T-helper 1 cell treated with Interleukin-12 subunit alpha and Interleukin-12 subunit beta and Interleukin-4 antibody, amounts not matched to agents 30 ng/mL and 1 ng/mL, for 36 hours (primary cell): Measurements from ENCODE around the gene TBL1X. TPM values are rescaled to one million over a fixed set of nuclear protein-coding genes. Genes with fewer than 3 reads are reported as not detected.
"Not testable (repeated sequence)": the region's sequence is repeated elsewhere in the genome, so short reads cannot be mapped to it uniquely, and the experiment has no call there.

Experiments
- intact Hi-C: fragments of 100-400 bp; cut with micrococcal nuclease; formaldehyde crosslinking; loops from one replicate; pipeline ENCODE4 v1.15.1; 2024
- total RNA-seq: library from RNA; stranded (reverse); gene quantifications from 2 replicates; pipeline ENCODE4 v1.2.3, GENCODE V29; 2022

TBL1X gene
- total RNA-seq, 1 donor from 2014 or later, result 34.8 TPM

- intact Hi-C loops, result no loop called here
Observed at GRCh38 chrX:9458516-9459078, 6.3 kb upstream of the TBL1X start.

- intact Hi-C loops, result no loop called here
Observed at GRCh38 chrX:9459186-9459748, 5.6 kb upstream of the TBL1X start.

- intact Hi-C loops, result loop anchor here (5.0 kb wide), 1 partner anchor 636 kb away; no protein-coding TSS in a partner anchor
Observed at GRCh38 chrX:9461087-9461486, 3.8 kb upstream of the TBL1X start.

GRCh38 chrX:9462456-9462855 is 2.4 kb upstream of the TBL1X start:
- intact Hi-C loops, result loop anchor here (2.0 to 5.0 kb wide), 3 partner anchors 68 to 635 kb away; no protein-coding TSS in a partner anchor

- intact Hi-C loops, result loop anchor here (1.0 to 5.0 kb wide), 6 partner anchors 102 to 1647 kb away; partner anchors contain the start of gene HCCS
Observed at GRCh38 chrX:9465380-9466123, 694 bp downstream of the TBL1X start.

- intact Hi-C loops, result loop anchor here (1.0 to 5.0 kb wide), 5 partner anchors 101 to 1646 kb away; partner anchors contain the start of gene HCCS
Observed at GRCh38 chrX:9466124-9466495, 1.3 kb downstream of the TBL1X start.

- intact Hi-C loops, result loop anchor here (1.0 to 5.0 kb wide), 5 partner anchors 101 to 1646 kb away; partner anchors contain the start of gene HCCS
Observed at GRCh38 chrX:9466736-9467135, 1.9 kb downstream of the TBL1X start.

GRCh38 chrX:9467146-9467545 is 2.3 kb downstream of the TBL1X start:
- intact Hi-C loops, result loop anchor here (5.0 kb wide), 4 partner anchors 100 to 1645 kb away; partner anchors contain the start of gene HCCS

GRCh38 chrX:9467751-9468150 is 2.9 kb downstream of the TBL1X start:
- intact Hi-C loops, result loop anchor here (5.0 kb wide), 4 partner anchors 100 to 1645 kb away; partner anchors contain the start of gene HCCS

- intact Hi-C loops, result no loop called here
Observed at GRCh38 chrX:9471571-9471985, 6.7 kb downstream of the TBL1X start.

- intact Hi-C loops, result no loop called here
Observed at GRCh38 chrX:9473708-9474107, 8.8 kb downstream of the TBL1X start.

GRCh38 chrX:9475417-9475816 is 10.6 kb downstream of the TBL1X start:
- intact Hi-C loops, result not testable (repeated sequence)

GRCh38 chrX:9475984-9476383 is 11.1 kb downstream of the TBL1X start:
- intact Hi-C loops, result no loop called here

- intact Hi-C loops, result no loop called here
Observed at GRCh38 chrX:9476810-9477575, 12.1 kb downstream of the TBL1X start.

GRCh38 chrX:9482408-9482807 is 17.6 kb downstream of the TBL1X start:
- intact Hi-C loops, result no loop called here

- intact Hi-C loops, result no loop called here
Observed at GRCh38 chrX:9482837-9483236, 18.0 kb downstream of the TBL1X start.

- intact Hi-C loops, result no loop called here
Observed at GRCh38 chrX:9483376-9483775, 18.5 kb downstream of the TBL1X start.

GRCh38 chrX:9486786-9487387 is 22.0 kb downstream of the TBL1X start:
- intact Hi-C loops, result no loop called here

- intact Hi-C loops, result no loop called here
Observed at GRCh38 chrX:9488586-9488985, 23.7 kb downstream of the TBL1X start.

GRCh38 chrX:9489234-9489633 is 24.4 kb downstream of the TBL1X start:
- intact Hi-C loops, result no loop called here

GRCh38 chrX:9492901-9493300 is 28.0 kb downstream of the TBL1X start:
- intact Hi-C loops, result no loop called here
